MG63 (cell line): Measurements from ENCODE around the gene TMPRSS3. TPM values are rescaled to one million over a fixed set of nuclear protein-coding genes. Genes with fewer than 3 reads are reported as not detected.

ENCODE experiments used
- DNase-seq: peaks from one replicate; pipeline ENCODE4 v3.0.0-alpha.2; 2020
- H3K27me3 ChIP-seq: fragments of 250-450 bp; sonication (Bioruptor Pico); 2 replicates; pipeline ENCODE4 v1.5.1; 2020; ENCODE audit warnings: mild to moderate bottlenecking, moderate library complexity
- H3K36me3 ChIP-seq: fragments of 250-450 bp; sonication (Bioruptor Pico); 2 replicates; pipeline ENCODE4 v1.5.1; 2020; ENCODE audit warnings: mild to moderate bottlenecking, moderate library complexity
- H3K4me3 ChIP-seq: fragments of 250-450 bp; sonication (Bioruptor Pico); 2 replicates; pipeline ENCODE4 v1.5.1; 2020; ENCODE audit warnings: mild to moderate bottlenecking, moderate library complexity
- H3K9me3 ChIP-seq: fragments of 250-450 bp; sonication (Bioruptor Pico); 2 replicates; pipeline ENCODE4 v1.5.1; 2020; ENCODE audit warnings: mild to moderate bottlenecking, moderate library complexity
- total RNA-seq: library from RNA; depleted of rRNA; stranded (reverse); fragments of >200 nt; shearing (Covaris generic); gene quantifications from 2 replicates; pipeline ENCODE4 v1.2.3, GENCODE V29; 2014; ENCODE audit warnings: low replicate concordance

TMPRSS3 gene
- total RNA-seq, 1 experiment from 2014 or later: not detected

- no peak for DNase-seq
- H3K27me3 ChIP-seq: peaks cover 2% of the 10 kb centered on the region
- H3K9me3 ChIP-seq: no peaks in the 10 kb centered on the region
- no peaks in the 10 kb centered on the region for H3K36me3 ChIP-seq
- H3K4me3 ChIP-seq: no peak overlapping the region
Observed at GRCh38 chr21:42433946-42434551, 38.2 kb upstream of the TMPRSS3 start.

DNA sequence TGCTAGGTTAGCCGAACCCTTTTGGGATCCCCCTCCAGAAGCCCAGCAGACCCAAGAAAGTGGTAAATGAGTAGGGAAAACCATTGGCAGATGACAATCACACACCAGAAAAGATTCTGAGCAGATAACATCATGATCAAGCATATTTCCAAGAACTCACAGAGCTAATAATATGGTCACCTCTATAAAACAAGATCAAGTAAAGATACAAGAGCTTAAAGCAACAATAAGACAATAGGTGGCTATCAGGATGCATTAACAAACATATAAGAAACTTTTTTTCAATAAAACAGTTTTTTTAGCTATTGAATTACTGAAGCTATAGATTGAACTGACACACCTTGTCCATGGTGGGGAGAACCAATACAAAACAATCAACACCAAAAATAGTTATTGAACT is 36.8 kb upstream of the TMPRSS3 start:
- H3K4me3 ChIP-seq: no peak overlapping the region

GRCh38 chr21:42431196-42431595 is 35.3 kb upstream of the TMPRSS3 start:
- H3K27me3 ChIP-seq: peaks cover 2% of the 10 kb centered on the region
- no peak overlapping the region for H3K4me3 ChIP-seq
- H3K36me3 ChIP-seq: no peaks in the 10 kb centered on the region
- DNase-seq: no peak
- H3K9me3 ChIP-seq: no peaks in the 10 kb centered on the region

More for the DNA sequence above, 36.8 kb upstream of the TMPRSS3 start:
- H3K9me3 ChIP-seq: no peaks in the 10 kb centered on the region
- DNase-seq: no peak
- no peaks in the 10 kb centered on the region for H3K36me3 ChIP-seq
- H3K27me3 ChIP-seq: peaks cover 2% of the 10 kb centered on the region

- DNase-seq: no peak
- Histone ChIP-seq H3K36me3 (no peaks in the 10 kb centered on the region), H3K9me3 (no peaks in the 10 kb centered on the region), H3K27me3 (peaks cover 6% of the 10 kb centered on the region), H3K4me3 (no peak overlapping the region)
Observed at GRCh38 chr21:42430521-42430920, 34.7 kb upstream of the TMPRSS3 start.

DNA sequence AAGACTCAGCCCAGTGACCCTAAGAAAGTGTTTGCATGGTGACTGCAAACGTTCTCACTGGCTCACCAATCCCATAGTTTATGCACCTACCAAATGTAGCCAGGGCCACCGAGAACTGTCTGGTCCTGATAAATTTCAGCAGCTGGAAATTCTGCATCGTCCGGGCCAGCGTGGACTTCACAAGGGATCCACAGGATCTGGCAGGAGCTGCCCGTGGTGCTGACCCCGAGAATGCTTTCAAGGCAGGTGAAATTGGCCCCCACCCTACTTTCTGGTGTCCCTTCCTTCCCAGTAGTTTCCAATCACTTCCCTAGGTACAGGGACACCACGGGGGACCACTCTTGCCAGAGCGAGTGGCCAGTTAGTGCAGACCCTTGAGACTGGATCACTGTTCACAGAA is 34.0 kb upstream of the TMPRSS3 start:
- H3K4me3 ChIP-seq: no peak overlapping the region
- H3K36me3 ChIP-seq: no peaks in the 10 kb centered on the region
- H3K9me3 ChIP-seq: no peaks in the 10 kb centered on the region
- H3K27me3 ChIP-seq: peaks cover 10% of the 10 kb centered on the region
- no peak for DNase-seq

DNA sequence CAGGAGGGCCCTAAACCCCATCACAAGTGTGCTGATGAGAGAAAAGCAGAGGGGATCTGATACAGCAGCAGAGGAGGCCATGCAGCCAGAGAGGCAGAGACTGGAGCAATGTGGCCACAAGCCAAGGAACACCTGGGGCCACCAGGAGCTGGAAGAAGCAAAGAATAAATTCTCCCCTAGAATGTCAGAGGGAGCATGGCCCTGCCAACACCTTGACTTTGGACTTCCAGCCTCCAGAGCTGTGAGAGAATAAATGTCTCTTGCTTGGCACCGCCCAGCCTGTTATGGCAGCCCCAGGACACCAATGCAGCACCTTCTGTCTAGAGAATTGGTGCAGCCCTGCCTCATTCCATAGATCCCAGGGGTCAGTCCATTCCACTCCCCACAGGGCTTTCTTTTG is 33.2 kb upstream of the TMPRSS3 start:
- H3K36me3 ChIP-seq: no peaks in the 10 kb centered on the region
- no peak overlapping the region for H3K4me3 ChIP-seq
- H3K9me3 ChIP-seq: no peaks in the 10 kb centered on the region
- H3K27me3 ChIP-seq: peaks cover 18% of the 10 kb centered on the region
- DNase-seq: no peak

- Histone ChIP-seq H3K36me3 (no peaks in the 10 kb centered on the region), H3K4me3 (no peak overlapping the region)
- no peak for DNase-seq
Observed at GRCh38 chr21:42427809-42428419, 32.1 kb upstream of the TMPRSS3 start.

GRCh38 chr21:42426876-42427480 is 31.1 kb upstream of the TMPRSS3 start:
- Histone ChIP-seq H3K27me3 (peaks cover 25% of the 10 kb centered on the region), H3K9me3 (no peaks in the 10 kb centered on the region), H3K4me3 (no peak overlapping the region), H3K36me3 (no peaks in the 10 kb centered on the region)
- DNase-seq: no peak

More at GRCh38 chr21:42427809-42428419, 32.1 kb upstream of the TMPRSS3 start:
- peaks cover 25% of the 10 kb centered on the region for H3K27me3 ChIP-seq
- H3K9me3 ChIP-seq: no peaks in the 10 kb centered on the region

- H3K4me3 ChIP-seq: no peak overlapping the region
- no peaks in the 10 kb centered on the region for H3K9me3 ChIP-seq
- peaks cover 29% of the 10 kb centered on the region for H3K27me3 ChIP-seq
- no peaks in the 10 kb centered on the region for H3K36me3 ChIP-seq
- no peak for DNase-seq
Observed at GRCh38 chr21:42426424-42426823, 30.6 kb upstream of the TMPRSS3 start.

DNA sequence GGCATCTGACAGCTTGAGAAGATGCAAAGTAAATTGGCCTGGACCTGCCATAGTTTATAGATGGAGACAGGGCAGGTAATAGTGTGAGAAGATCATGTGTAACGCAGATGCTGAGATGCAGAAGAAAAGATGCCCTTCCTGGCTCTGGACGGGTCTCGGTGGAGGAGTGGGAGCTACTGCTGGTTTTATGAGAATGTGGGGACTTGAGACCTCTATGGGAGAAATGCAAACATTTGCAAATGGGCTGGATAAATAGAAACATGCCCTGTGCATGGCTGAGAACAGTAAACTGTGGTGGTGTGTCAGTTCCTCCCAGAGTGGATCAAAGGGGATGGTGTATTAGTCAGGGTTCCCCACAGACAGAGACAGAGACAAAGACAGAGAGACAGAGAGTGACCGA is 29.7 kb upstream of the TMPRSS3 start:
- DNase-seq: no peak
- no peaks in the 10 kb centered on the region for H3K36me3 ChIP-seq
- no peak overlapping the region for H3K4me3 ChIP-seq
- H3K9me3 ChIP-seq: no peaks in the 10 kb centered on the region
- H3K27me3 ChIP-seq: peaks cover 35% of the 10 kb centered on the region

DNA sequence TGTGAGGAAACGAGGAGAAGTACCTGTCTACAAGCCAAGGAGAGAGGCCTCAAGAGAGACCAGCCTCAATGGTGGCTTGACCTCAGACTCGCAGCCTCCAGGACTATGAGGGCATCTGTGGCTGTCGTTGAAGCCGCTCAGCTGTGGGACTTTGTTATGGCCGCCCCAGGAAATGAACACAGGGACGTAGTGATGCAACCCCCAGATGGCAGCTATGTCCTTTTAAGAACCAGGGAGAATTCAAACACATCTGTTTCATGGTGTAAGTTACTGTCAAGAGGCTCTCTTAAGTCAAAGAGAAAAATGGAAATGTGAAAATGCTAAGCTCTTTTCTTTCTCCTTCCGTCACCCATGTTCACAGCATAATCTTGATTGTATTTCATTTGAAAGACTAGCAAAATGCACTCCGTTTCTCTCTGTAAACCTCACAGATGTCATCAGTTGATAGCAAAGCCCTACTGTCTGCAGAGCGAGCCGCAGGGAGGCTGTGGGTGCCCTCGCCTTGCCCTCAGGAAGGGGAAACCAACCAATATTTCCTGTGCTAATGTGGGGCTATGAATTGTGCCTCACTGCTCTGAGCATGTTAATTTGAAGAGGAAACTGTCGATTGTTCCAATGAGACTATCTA is 29.2 kb upstream of the TMPRSS3 start:
- H3K27me3 ChIP-seq: peaks cover 35% of the 10 kb centered on the region

DNA sequence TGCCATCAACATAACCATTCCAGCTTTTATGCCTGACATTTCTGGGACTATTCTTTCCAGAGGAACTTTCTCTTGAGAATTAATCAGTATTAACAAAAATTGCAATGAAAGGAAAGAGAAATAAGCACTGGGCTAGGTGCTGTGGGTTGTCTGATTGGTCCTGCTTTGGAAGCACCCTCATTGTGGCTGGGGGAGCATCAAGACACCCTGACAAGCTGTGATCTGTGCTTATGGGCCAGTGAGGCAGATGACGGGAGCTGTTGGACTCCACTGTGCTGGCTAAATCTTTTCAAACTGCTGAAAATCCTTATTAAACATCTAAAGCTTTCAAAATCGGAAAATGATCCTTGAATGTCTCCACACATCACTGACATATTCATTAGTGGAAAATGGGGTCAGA is 27.8 kb upstream of the TMPRSS3 start:
- Histone ChIP-seq H3K9me3 (no peaks in the 10 kb centered on the region), H3K4me3 (no peak overlapping the region), H3K27me3 (peaks cover 35% of the 10 kb centered on the region), H3K36me3 (no peaks in the 10 kb centered on the region)
- DNase-seq: no peak

More for the DNA sequence above, 29.2 kb upstream of the TMPRSS3 start:
- H3K9me3 ChIP-seq: no peaks in the 10 kb centered on the region
- H3K4me3 ChIP-seq: no peak overlapping the region
- H3K36me3 ChIP-seq: no peaks in the 10 kb centered on the region
- no peak for DNase-seq

DNA sequence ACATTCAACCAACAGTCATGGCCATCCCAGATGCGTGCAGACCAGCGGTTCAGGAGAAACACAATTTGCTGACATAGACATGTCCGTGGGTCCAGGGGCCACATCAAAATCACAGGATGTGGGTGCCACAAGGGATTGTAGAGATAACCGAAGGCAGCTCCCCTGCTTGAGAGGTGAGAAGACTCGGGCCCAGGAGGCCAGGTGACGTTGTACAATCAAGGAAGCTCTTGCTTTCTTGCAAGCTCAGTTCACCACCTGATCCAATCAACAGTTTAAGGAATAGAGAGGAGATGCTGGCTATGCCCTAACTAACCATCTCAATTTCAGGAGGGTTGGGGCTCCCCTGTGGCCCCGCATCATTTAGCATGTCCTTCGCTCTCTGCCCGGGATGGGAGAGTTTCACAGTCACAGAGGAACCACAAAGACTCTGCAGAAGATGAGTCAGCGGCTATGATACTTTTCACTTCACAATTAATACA is 27.4 kb upstream of the TMPRSS3 start:
- Histone ChIP-seq H3K4me3 (no peak overlapping the region), H3K27me3 (peaks cover 35% of the 10 kb centered on the region), H3K36me3 (no peaks in the 10 kb centered on the region), H3K9me3 (no peaks in the 10 kb centered on the region)
- no peak for DNase-seq

- Histone ChIP-seq H3K9me3 (no peaks in the 10 kb centered on the region), H3K4me3 (no peak overlapping the region), H3K36me3 (no peaks in the 10 kb centered on the region), H3K27me3 (peaks cover 35% of the 10 kb centered on the region)
- no peak for DNase-seq
Observed at GRCh38 chr21:42421018-42421793, 25.4 kb upstream of the TMPRSS3 start.

GRCh38 chr21:42419845-42420244 is 24.0 kb upstream of the TMPRSS3 start:
- H3K27me3 ChIP-seq: peaks cover 27% of the 10 kb centered on the region
- no peak for DNase-seq
- no peak overlapping the region for H3K4me3 ChIP-seq
- H3K9me3 ChIP-seq: no peaks in the 10 kb centered on the region
- no peaks in the 10 kb centered on the region for H3K36me3 ChIP-seq

- H3K27me3 ChIP-seq: peaks cover 18% of the 10 kb centered on the region; the same call in 1 of the 2 replicates
- DNase-seq: no peak
- H3K4me3 ChIP-seq: no peak overlapping the region
- H3K9me3 ChIP-seq: no peaks in the 10 kb centered on the region
- H3K36me3 ChIP-seq: no peaks in the 10 kb centered on the region
Observed at GRCh38 chr21:42418886-42419285, 23.0 kb upstream of the TMPRSS3 start.

DNA sequence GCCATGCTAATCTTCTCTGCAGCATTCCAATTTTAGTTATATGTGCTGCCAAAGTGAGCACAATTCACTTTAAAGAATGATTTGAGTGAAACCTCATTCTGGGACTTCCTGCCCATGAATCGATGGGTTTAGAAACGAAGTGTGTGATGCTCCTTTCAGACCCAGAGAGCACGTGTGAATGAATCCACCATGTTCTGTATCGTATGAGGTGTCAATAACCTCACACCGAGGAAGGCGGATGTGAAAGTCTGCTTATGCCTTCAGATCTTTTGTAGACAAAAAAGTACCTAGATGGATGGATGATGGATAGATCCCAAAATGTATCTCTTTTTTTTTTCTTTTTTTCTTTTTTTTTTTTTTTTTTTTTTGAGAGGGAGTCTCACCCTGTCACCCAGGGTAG is 21.7 kb upstream of the TMPRSS3 start:
- no peak for DNase-seq
- peaks cover 10% of the 10 kb centered on the region; the same call in 1 of the 2 replicates for H3K27me3 ChIP-seq
- H3K36me3 ChIP-seq: no peaks in the 10 kb centered on the region
- no peaks in the 10 kb centered on the region for H3K9me3 ChIP-seq
- H3K4me3 ChIP-seq: no peak overlapping the region
